Fibroblast of lung (primary cell): ENCODE measurements around the gene ATPAF2.

Experiments used
- EZH2 ChIP-seq: IDR thresholded peaks from 2 replicates; pipeline ENCODE4 v1.5.1; 2012; ENCODE audit warnings: low read length, control low read depth, mild to moderate bottlenecking; ENCODE audit errors: missing control alignments
- TF ChIP-seq, protein P1 (sequence below), 2 donors: IDR thresholded peaks in 1 of 2; conservative IDR thresholded peaks in 1 of 2; 1 replicate in 1 of 2; 2 replicates in 1 of 2; pipeline ENCODE4 v1.5.1; 2011 to 2012; ENCODE audit warnings: low read length in 2 of 2, control low read depth in 1 of 2, inconsistent platforms in 1 of 2, low read depth in 1 of 2, mild to moderate bottlenecking in 1 of 2

DNA sequence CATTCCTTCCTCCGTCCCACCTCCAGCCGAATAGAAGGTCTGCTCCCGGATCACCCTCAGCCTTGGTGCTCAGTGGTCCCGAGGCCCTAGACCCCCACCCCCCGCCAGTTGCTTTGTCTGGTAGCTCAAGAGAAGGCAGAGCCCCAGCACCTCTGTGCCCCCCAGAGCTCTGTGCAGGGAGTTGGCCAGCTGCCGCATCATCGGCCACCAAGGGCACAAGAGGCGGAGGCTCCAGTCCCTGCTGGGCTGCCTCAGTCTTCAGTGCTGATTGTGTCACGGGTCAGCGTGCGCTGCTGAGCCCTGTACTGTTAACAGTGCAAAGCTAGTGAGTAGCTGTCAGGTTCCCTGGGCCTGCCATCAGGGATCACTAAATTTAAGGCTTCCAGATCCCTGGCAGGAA is 26.6 kb upstream of the ATPAF2 start:
- TF ChIP-seq, protein P1, sequence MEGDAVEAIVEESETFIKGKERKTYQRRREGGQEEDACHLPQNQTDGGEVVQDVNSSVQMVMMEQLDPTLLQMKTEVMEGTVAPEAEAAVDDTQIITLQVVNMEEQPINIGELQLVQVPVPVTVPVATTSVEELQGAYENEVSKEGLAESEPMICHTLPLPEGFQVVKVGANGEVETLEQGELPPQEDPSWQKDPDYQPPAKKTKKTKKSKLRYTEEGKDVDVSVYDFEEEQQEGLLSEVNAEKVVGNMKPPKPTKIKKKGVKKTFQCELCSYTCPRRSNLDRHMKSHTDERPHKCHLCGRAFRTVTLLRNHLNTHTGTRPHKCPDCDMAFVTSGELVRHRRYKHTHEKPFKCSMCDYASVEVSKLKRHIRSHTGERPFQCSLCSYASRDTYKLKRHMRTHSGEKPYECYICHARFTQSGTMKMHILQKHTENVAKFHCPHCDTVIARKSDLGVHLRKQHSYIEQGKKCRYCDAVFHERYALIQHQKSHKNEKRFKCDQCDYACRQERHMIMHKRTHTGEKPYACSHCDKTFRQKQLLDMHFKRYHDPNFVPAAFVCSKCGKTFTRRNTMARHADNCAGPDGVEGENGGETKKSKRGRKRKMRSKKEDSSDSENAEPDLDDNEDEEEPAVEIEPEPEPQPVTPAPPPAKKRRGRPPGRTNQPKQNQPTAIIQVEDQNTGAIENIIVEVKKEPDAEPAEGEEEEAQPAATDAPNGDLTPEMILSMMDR (conservative IDR thresholded peaks at IDR 0.05 in 1 of 2, IDR thresholded peaks at IDR 0.05 in 1 of 2; ENCODE audit: low read depth in 1 of 2, low read length in 2 of 2) = no peak
- TF ChIP-seq EZH2 = no peak
